ENCODE results near the gene ELOA.

DNA sequence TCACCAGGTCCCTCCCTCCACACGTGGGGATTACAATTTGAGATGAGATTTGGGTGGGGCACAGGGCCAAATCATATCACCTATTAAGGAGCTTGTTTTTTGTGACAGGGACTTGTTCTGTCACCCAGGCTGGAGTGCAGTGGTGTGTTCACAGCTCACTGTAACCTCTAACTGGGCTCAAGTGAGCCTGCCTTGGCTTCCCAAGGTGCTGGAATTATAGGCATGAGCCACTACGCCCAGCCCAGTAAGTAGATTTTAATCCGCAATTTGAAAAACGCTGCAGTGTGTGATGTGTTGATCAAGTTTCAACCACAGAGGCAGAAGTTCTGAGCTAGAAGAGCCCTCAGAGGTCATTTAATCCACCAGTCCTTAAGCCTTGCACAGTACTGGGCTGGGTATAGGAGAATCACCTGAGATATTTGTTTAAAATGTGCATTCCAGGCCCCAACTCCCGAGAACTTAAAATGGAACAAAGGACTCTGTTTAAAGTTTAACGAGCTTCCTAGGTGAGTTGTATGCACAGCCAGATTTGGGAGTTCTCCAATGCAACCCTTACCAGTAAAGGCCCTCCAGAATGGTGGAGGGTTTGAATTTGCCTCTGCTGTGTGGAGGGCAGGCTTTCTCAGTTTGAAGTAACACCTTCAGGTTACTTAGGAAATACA, 38.3 kb upstream of the ELOA start:
- TF ChIP-seq, protein P1, sequence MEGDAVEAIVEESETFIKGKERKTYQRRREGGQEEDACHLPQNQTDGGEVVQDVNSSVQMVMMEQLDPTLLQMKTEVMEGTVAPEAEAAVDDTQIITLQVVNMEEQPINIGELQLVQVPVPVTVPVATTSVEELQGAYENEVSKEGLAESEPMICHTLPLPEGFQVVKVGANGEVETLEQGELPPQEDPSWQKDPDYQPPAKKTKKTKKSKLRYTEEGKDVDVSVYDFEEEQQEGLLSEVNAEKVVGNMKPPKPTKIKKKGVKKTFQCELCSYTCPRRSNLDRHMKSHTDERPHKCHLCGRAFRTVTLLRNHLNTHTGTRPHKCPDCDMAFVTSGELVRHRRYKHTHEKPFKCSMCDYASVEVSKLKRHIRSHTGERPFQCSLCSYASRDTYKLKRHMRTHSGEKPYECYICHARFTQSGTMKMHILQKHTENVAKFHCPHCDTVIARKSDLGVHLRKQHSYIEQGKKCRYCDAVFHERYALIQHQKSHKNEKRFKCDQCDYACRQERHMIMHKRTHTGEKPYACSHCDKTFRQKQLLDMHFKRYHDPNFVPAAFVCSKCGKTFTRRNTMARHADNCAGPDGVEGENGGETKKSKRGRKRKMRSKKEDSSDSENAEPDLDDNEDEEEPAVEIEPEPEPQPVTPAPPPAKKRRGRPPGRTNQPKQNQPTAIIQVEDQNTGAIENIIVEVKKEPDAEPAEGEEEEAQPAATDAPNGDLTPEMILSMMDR (IDR thresholded peaks at IDR 0.05), result no peak
- TF ChIP-seq EP300 (IDR thresholded peaks at IDR 0.05), result no peak
- TF ChIP-seq POLR2A (IDR thresholded peaks at IDR 0.05), result no peak
- TF ChIP-seq POLR2AphosphoS5 (IDR thresholded peaks at IDR 0.05), result no peak

Measured in suprapubic skin (tissue), 4 donors.